Activated B cell treated with CpG ODN at 0.5 μM for 24 hours (primary cell): ENCODE results near the gene GMPR. TPM values are rescaled to one million over a fixed set of nuclear protein-coding genes. Genes with fewer than 3 reads are reported as not detected.

Experiments
- ATAC-seq: fragments of 200-7000 bp; cut with Tn5 transposase; one replicate; pipeline ENCODE4 v1.10.0; 2021; ENCODE audit warnings: low read depth, mild to moderate bottlenecking, moderate library complexity
- CTCF ChIA-PET: fragments of 350-600 bp; sonication (Branson Sonifier 250); formaldehyde crosslinking; loops from one replicate; lab custom pipeline; 2021; ENCODE audit warnings: antibody characterized with exemption; lab: Charles Lee
- POLR2A ChIA-PET: fragments of 350-600 bp; sonication (Branson Sonifier 250); formaldehyde crosslinking; loops from one replicate; lab custom pipeline; 2021; ENCODE audit warnings: antibody characterized with exemption; lab: Charles Lee
- DNase-seq: peaks from one replicate; pipeline ENCODE4 v3.0.0; 2022
- H3K27ac Mint-ChIP-seq: one replicate; pipeline ENCODE4 v1.8.0; 2020; ENCODE audit warnings: mixed read lengths
- H3K27me3 Mint-ChIP-seq: one replicate; pipeline ENCODE4 v1.8.0; 2021; ENCODE audit warnings: mixed read lengths
- H3K36me3 Mint-ChIP-seq: one replicate; pipeline ENCODE4 v1.8.0; 2021; ENCODE audit warnings: low read depth, mixed read lengths
- H3K4me1 Mint-ChIP-seq: one replicate; pipeline ENCODE4 v1.8.0; 2021; ENCODE audit warnings: mixed read lengths
- H3K4me3 Mint-ChIP-seq: one replicate; pipeline ENCODE4 v1.8.0; 2020; ENCODE audit warnings: mild to moderate bottlenecking, mixed read lengths
- H3K9me3 Mint-ChIP-seq: one replicate; pipeline ENCODE4 v1.8.0; 2020; ENCODE audit warnings: mixed read lengths
- intact Hi-C: fragments of 100-400 bp; cut with micrococcal nuclease; formaldehyde crosslinking; loops from one replicate; pipeline ENCODE4 v1.15.1; 2024
- total RNA-seq: library from RNA; stranded (reverse); gene quantifications from 2 replicates; pipeline ENCODE4 v1.2.3, GENCODE V29; 2022
- TF ChIP-seq, protein P1 (sequence below): fragments of 200-600 bp; IDR thresholded peaks from one replicate; pipeline ENCODE4 v1.8.0; 2022; ENCODE audit warnings: antibody characterized with exemption, mild to moderate bottlenecking

The GMPR gene
- total RNA-seq, 1 donor from 2014 or later = 0.47 TPM

DNA sequence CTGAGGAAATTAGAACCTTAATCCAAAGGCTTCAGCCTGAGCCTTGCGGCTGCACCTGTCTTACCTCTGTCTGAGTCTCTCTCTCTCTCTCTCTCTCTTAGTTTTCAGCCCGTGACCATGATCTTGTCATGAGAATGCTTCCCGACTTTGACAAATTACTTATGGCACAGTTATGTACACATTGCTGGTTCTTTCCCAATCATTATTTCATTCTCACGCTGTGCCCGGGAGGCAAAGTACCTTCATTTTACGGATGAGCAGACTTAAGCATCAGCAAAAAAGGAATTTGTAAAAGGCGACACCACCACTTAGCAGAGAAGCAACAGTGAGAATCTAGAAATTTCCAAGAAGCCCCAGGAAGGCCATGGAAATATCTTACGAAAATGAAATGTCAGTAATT, 54.6 kb downstream of the GMPR start:
- Mint-ChIP-seq H3K27me3 (peaks cover 3% of the 10 kb centered on the region), H3K9me3 (no peaks in the 10 kb centered on the region), H3K36me3 (no peaks in the 10 kb centered on the region), H3K4me3 (no peak overlapping the region), H3K4me1 (no peaks in the 10 kb centered on the region), H3K27ac (no peak overlapping the region)
- intact Hi-C loops = no loop called here
- DNase-seq (no peak), ATAC-seq (no peak)
- CTCF ChIA-PET = interaction anchor here (0.8 to 1.1 kb wide), 2 partner anchors 24 to 470 kb away, joined by 3 read pairs; no protein-coding TSS in a partner anchor
- POLR2A ChIA-PET = no interaction called here
- TF ChIP-seq, protein P1, sequence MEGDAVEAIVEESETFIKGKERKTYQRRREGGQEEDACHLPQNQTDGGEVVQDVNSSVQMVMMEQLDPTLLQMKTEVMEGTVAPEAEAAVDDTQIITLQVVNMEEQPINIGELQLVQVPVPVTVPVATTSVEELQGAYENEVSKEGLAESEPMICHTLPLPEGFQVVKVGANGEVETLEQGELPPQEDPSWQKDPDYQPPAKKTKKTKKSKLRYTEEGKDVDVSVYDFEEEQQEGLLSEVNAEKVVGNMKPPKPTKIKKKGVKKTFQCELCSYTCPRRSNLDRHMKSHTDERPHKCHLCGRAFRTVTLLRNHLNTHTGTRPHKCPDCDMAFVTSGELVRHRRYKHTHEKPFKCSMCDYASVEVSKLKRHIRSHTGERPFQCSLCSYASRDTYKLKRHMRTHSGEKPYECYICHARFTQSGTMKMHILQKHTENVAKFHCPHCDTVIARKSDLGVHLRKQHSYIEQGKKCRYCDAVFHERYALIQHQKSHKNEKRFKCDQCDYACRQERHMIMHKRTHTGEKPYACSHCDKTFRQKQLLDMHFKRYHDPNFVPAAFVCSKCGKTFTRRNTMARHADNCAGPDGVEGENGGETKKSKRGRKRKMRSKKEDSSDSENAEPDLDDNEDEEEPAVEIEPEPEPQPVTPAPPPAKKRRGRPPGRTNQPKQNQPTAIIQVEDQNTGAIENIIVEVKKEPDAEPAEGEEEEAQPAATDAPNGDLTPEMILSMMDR = no peak

DNA sequence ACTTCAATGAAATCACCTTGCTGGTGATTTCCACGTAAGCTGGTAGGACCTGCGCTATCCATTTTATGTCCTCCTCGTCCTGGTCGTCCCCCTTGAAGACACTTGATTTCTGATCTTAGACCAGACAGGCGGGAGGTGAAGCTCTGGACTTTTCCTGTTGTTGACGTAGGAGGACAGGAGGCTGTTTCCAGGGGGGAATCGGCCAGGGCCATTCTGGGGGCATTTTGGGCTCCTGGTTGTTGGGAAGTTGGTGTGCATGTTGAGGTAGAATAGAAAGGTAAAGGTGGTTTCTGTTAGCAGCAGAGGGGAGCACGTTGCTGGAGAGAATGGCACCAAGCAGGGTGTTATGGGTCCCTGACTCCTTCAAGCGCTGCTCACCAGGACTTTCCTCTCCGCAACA, 56.0 kb downstream of the GMPR start:
- H3K4me1 Mint-ChIP-seq = no peaks in the 10 kb centered on the region

DNA sequence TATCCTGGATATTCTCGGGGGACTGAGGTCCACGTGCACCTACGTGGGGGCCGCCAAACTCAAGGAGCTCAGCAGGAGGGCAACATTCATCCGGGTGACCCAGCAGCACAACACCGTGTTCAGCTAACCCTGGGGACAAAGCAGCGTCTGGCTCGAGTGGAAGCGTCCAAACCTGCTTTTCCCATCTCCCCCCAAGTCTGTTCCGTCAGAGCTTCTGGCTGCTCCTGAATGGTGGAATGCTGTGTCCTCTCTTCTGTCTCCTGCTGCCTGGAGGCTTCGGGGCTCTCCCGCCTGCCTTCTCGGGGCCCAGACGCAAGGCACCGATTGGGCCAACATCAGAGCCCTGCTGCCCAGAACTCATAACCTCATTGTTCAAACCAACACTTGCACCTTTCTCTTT, 56.7 kb downstream of the GMPR start:
- Mint-ChIP-seq H3K27me3 (peaks cover 3% of the 10 kb centered on the region), H3K36me3 (no peaks in the 10 kb centered on the region), H3K4me3 (no peak overlapping the region), H3K9me3 (no peaks in the 10 kb centered on the region), H3K27ac (no peak overlapping the region), H3K4me1 (no peaks in the 10 kb centered on the region)
- POLR2A ChIA-PET = no interaction called here
- TF ChIP-seq, protein P1 = no peak
- ATAC-seq (no peak), DNase-seq (no peak)
- CTCF ChIA-PET = no interaction called here
- intact Hi-C loops = no loop called here

More for the DNA sequence above, 56.0 kb downstream of the GMPR start:
- ATAC-seq (no peak), DNase-seq (no peak)
- no peaks in the 10 kb centered on the region for H3K9me3 Mint-ChIP-seq
- H3K27ac Mint-ChIP-seq = no peak overlapping the region
- TF ChIP-seq, protein P1 = no peak
- H3K27me3 Mint-ChIP-seq = peaks cover 3% of the 10 kb centered on the region
- H3K4me3 Mint-ChIP-seq = no peak overlapping the region
- CTCF ChIA-PET = no interaction called here
- POLR2A ChIA-PET = no interaction called here
- H3K36me3 Mint-ChIP-seq = no peaks in the 10 kb centered on the region
- intact Hi-C loops = no loop called here

DNA sequence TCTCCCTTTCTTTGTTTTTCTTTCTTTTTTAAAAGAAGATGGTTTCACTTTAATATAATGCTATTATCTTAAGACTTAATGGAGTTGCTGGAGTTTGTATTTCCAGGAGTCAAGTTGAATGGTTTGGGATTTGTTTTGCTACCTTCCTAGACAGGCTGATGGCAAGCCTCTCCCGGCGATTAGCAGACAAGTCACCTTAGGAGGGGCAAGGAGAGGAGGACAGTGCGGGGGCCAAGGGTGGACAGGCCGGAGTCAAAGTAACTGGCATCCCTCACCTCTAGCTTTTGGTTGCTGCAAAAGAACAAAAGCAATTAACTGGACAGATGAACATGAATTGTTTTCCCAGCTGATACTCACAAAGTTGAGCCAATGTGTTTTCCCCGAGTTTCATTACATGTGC, 57.1 kb downstream of the GMPR start:
- ChIA-PET CTCF (no interaction called here), POLR2A (no interaction called here)
- no peaks in the 10 kb centered on the region for H3K36me3 Mint-ChIP-seq
- intact Hi-C loops = no loop called here
- no peak overlapping the region for H3K4me3 Mint-ChIP-seq
- H3K27ac Mint-ChIP-seq = no peak overlapping the region
- H3K4me1 Mint-ChIP-seq = no peaks in the 10 kb centered on the region
- H3K9me3 Mint-ChIP-seq = no peaks in the 10 kb centered on the region
- ATAC-seq = no peak
- DNase-seq = no peak
- TF ChIP-seq, protein P1 = no peak
- peaks cover 3% of the 10 kb centered on the region for H3K27me3 Mint-ChIP-seq

DNA sequence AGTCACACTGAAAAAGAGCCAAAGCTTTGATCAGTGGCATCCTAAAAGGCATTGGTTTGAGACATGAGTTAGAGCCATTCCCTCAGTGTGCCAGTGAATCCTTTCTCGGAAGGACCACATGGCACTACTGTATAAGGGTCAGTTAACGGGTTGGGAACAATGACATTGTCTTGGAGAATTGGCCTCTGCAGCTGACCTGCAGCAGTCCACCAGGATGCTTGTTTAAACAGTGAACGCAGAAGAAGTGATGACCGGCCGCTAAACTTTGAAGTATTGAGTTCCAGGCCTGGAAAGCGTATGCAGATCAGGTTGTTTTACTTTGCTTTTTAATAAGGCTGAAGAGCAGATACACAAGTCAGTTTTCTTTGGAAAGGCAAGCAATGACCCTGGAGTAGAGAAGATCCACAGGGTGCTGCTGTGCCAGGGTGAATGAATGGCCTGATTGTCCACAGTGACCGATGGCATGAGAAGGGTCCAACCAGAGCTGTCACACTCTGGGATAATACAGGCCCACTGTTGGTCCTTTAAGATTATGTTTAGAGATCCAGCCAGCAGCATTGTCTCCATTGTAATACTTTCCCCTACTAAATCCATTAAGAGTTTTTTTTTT, 57.8 kb downstream of the GMPR start:
- H3K27me3 Mint-ChIP-seq = peaks cover 3% of the 10 kb centered on the region
- H3K27ac Mint-ChIP-seq = no peak overlapping the region
- TF ChIP-seq, protein P1 = no peak
- CTCF ChIA-PET = no interaction called here
- no peaks in the 10 kb centered on the region for H3K36me3 Mint-ChIP-seq
- H3K4me1 Mint-ChIP-seq = no peaks in the 10 kb centered on the region
- no peak overlapping the region for H3K4me3 Mint-ChIP-seq
- DNase-seq = no peak
- POLR2A ChIA-PET = no interaction called here
- intact Hi-C loops = no loop called here
- H3K9me3 Mint-ChIP-seq = no peaks in the 10 kb centered on the region
- no peak for ATAC-seq
